ENCODE data around the gene INTS3. TPM values are rescaled to one million over a fixed set of nuclear protein-coding genes. Genes with fewer than 3 reads are reported as not detected.

Gene INTS3
- polyA plus RNA-seq, 2 donors = 16.4 to 30.8 TPM

GRCh38 chr1:153792631-153793041 lies 64.8 kb downstream of the INTS3 start:
- no peaks in the 10 kb centered on the region for H3K9me3 ChIP-seq (ENCODE audit: control insufficient read depth in 2 of 2, insufficient read depth in 1 of 2, low read depth in 1 of 2, low read length in 1 of 2)
- no peak overlapping the region for H3K4me3 ChIP-seq (ENCODE audit: low read depth in 1 of 2, low read length in 2 of 2)
- H3K4me1 ChIP-seq (ENCODE audit: control insufficient read depth in 2 of 2, insufficient read depth in 2 of 2, low read length in 1 of 2) = peaks cover 4 to 11% of the 10 kb centered on the region in 2 donors
- H3K36me3 ChIP-seq (ENCODE audit: control insufficient read depth in 2 of 2, insufficient read depth in 2 of 2, low read length in 1 of 2) = no peaks in the 10 kb centered on the region
- H3K27ac ChIP-seq (ENCODE audit: low read depth in 2 of 2, low read length in 1 of 2) = no peak overlapping the region
- WGBS, 2 donors = 90 to 93% methylated on average over 11 of the region's 11 CpGs
- H3K27me3 ChIP-seq (ENCODE audit: control insufficient read depth in 1 of 2, insufficient read depth in 2 of 2, low read length in 2 of 2) = no peaks in the 10 kb centered on the region

- Histone ChIP-seq H3K27me3 (ENCODE audit: control insufficient read depth in 1 of 2, insufficient read depth in 2 of 2, low read length in 2 of 2) (no peaks in the 10 kb centered on the region), H3K4me1 (ENCODE audit: control insufficient read depth in 2 of 2, insufficient read depth in 2 of 2, low read length in 1 of 2) (peaks cover 4 to 11% of the 10 kb centered on the region in 2 donors), H3K4me3 (ENCODE audit: low read depth in 1 of 2, low read length in 2 of 2) (no peak overlapping the region), H3K36me3 (ENCODE audit: control insufficient read depth in 2 of 2, insufficient read depth in 2 of 2, low read length in 1 of 2) (no peaks in the 10 kb centered on the region), H3K27ac (ENCODE audit: low read depth in 2 of 2, low read length in 1 of 2) (no peak overlapping the region), H3K9me3 (ENCODE audit: control insufficient read depth in 2 of 2, insufficient read depth in 1 of 2, low read depth in 1 of 2, low read length in 1 of 2) (no peaks in the 10 kb centered on the region)
- WGBS, 2 donors = 79 to 82% methylated on average over 6 to 9 of the region's 9 CpGs
These were observed 65.6 kb downstream of the INTS3 start for GRCh38 chr1:153793261-153793972.

- Histone ChIP-seq H3K27ac (ENCODE audit: low read depth in 2 of 2, low read length in 1 of 2) (no peak overlapping the region), H3K4me1 (ENCODE audit: control insufficient read depth in 2 of 2, insufficient read depth in 2 of 2, low read length in 1 of 2) (peaks cover 4 to 11% of the 10 kb centered on the region in 2 donors), H3K4me3 (ENCODE audit: low read depth in 1 of 2, low read length in 2 of 2) (no peak overlapping the region), H3K27me3 (ENCODE audit: control insufficient read depth in 1 of 2, insufficient read depth in 2 of 2, low read length in 2 of 2) (no peaks in the 10 kb centered on the region), H3K36me3 (ENCODE audit: control insufficient read depth in 2 of 2, insufficient read depth in 2 of 2, low read length in 1 of 2) (no peaks in the 10 kb centered on the region), H3K9me3 (ENCODE audit: control insufficient read depth in 2 of 2, insufficient read depth in 1 of 2, low read depth in 1 of 2, low read length in 1 of 2) (no peaks in the 10 kb centered on the region)
- 80 to 85% methylated on average over 11 to 12 of the region's 12 CpGs for WGBS, 2 donors
These were observed 66.2 kb downstream of the INTS3 start for GRCh38 chr1:153793973-153794615.

GRCh38 chr1:153794624-153795329 lies 66.9 kb downstream of the INTS3 start:
- Histone ChIP-seq H3K9me3 (ENCODE audit: control insufficient read depth in 2 of 2, insufficient read depth in 1 of 2, low read depth in 1 of 2, low read length in 1 of 2) (no peaks in the 10 kb centered on the region), H3K27me3 (ENCODE audit: control insufficient read depth in 1 of 2, insufficient read depth in 2 of 2, low read length in 2 of 2) (no peaks in the 10 kb centered on the region), H3K4me3 (ENCODE audit: low read depth in 1 of 2, low read length in 2 of 2) (no peak overlapping the region), H3K27ac (ENCODE audit: low read depth in 2 of 2, low read length in 1 of 2) (no peak overlapping the region), H3K36me3 (ENCODE audit: control insufficient read depth in 2 of 2, insufficient read depth in 2 of 2, low read length in 1 of 2) (peaks cover 0 to 2% of the 10 kb centered on the region in 2 donors), H3K4me1 (ENCODE audit: control insufficient read depth in 2 of 2, insufficient read depth in 2 of 2, low read length in 1 of 2) (peaks cover under 1 to 6% of the 10 kb centered on the region in 2 donors)
- 46 to 69% methylated on average over 12 to 14 of the region's 14 CpGs for WGBS, 2 donors

- Histone ChIP-seq H3K9me3 (ENCODE audit: control insufficient read depth in 2 of 2, insufficient read depth in 1 of 2, low read depth in 1 of 2, low read length in 1 of 2) (no peaks in the 10 kb centered on the region), H3K27ac (ENCODE audit: low read depth in 2 of 2, low read length in 1 of 2) (no peak overlapping the region), H3K36me3 (ENCODE audit: control insufficient read depth in 2 of 2, insufficient read depth in 2 of 2, low read length in 1 of 2) (peaks cover 0 to 5% of the 10 kb centered on the region in 2 donors), H3K4me1 (ENCODE audit: control insufficient read depth in 2 of 2, insufficient read depth in 2 of 2, low read length in 1 of 2) (peaks cover 0 to 5% of the 10 kb centered on the region in 2 donors), H3K27me3 (ENCODE audit: control insufficient read depth in 1 of 2, insufficient read depth in 2 of 2, low read length in 2 of 2) (no peaks in the 10 kb centered on the region), H3K4me3 (ENCODE audit: low read depth in 1 of 2, low read length in 2 of 2) (no peak overlapping the region)
- WGBS, 2 donors = 75 to 76% methylated on average over 16 to 18 of the region's 18 CpGs
These were observed 67.5 kb downstream of the INTS3 start for GRCh38 chr1:153795330-153795837.

- Histone ChIP-seq H3K36me3 (ENCODE audit: control insufficient read depth in 2 of 2, insufficient read depth in 2 of 2, low read length in 1 of 2) (peaks cover 0 to 5% of the 10 kb centered on the region in 2 donors), H3K4me3 (ENCODE audit: low read depth in 1 of 2, low read length in 2 of 2) (no peak overlapping the region), H3K27ac (ENCODE audit: low read depth in 2 of 2, low read length in 1 of 2) (no peak overlapping the region), H3K27me3 (ENCODE audit: control insufficient read depth in 1 of 2, insufficient read depth in 2 of 2, low read length in 2 of 2) (no peaks in the 10 kb centered on the region), H3K4me1 (ENCODE audit: control insufficient read depth in 2 of 2, insufficient read depth in 2 of 2, low read length in 1 of 2) (peaks cover 0 to 5% of the 10 kb centered on the region in 2 donors), H3K9me3 (ENCODE audit: control insufficient read depth in 2 of 2, insufficient read depth in 1 of 2, low read depth in 1 of 2, low read length in 1 of 2) (no peaks in the 10 kb centered on the region)
- WGBS, 2 donors = 84 to 85% methylated on average over 9 of the region's 9 CpGs
These were observed 68.3 kb downstream of the INTS3 start for GRCh38 chr1:153795934-153796785.

- Histone ChIP-seq H3K27ac (ENCODE audit: low read depth in 2 of 2, low read length in 1 of 2) (no peak overlapping the region), H3K36me3 (ENCODE audit: control insufficient read depth in 2 of 2, insufficient read depth in 2 of 2, low read length in 1 of 2) (peaks cover 0 to 7% of the 10 kb centered on the region in 2 donors), H3K27me3 (ENCODE audit: control insufficient read depth in 1 of 2, insufficient read depth in 2 of 2, low read length in 2 of 2) (no peaks in the 10 kb centered on the region), H3K4me1 (ENCODE audit: control insufficient read depth in 2 of 2, insufficient read depth in 2 of 2, low read length in 1 of 2) (peaks cover 0 to under 1% of the 10 kb centered on the region in 2 donors), H3K9me3 (ENCODE audit: control insufficient read depth in 2 of 2, insufficient read depth in 1 of 2, low read depth in 1 of 2, low read length in 1 of 2) (no peaks in the 10 kb centered on the region), H3K4me3 (ENCODE audit: low read depth in 1 of 2, low read length in 2 of 2) (no peak overlapping the region)
- 54 to 63% methylated on average over 26 of the region's 26 CpGs for WGBS, 2 donors
These were observed 69.2 kb downstream of the INTS3 start for GRCh38 chr1:153796786-153797659.

- Histone ChIP-seq H3K4me1 (ENCODE audit: control insufficient read depth in 2 of 2, insufficient read depth in 2 of 2, low read length in 1 of 2) (no peaks in the 10 kb centered on the region), H3K36me3 (ENCODE audit: control insufficient read depth in 2 of 2, insufficient read depth in 2 of 2, low read length in 1 of 2) (peaks cover 0 to 7% of the 10 kb centered on the region in 2 donors)
- 70 to 71% methylated on average over 3 of the region's 3 CpGs for WGBS, 2 donors
These were observed 70.6 kb downstream of the INTS3 start for GRCh38 chr1:153798468-153798780.

More at GRCh38 chr1:153798468-153798780, 70.6 kb downstream of the INTS3 start:
- H3K27me3 ChIP-seq (ENCODE audit: control insufficient read depth in 1 of 2, insufficient read depth in 2 of 2, low read length in 2 of 2) = no peaks in the 10 kb centered on the region
- no peaks in the 10 kb centered on the region for H3K9me3 ChIP-seq (ENCODE audit: control insufficient read depth in 2 of 2, insufficient read depth in 1 of 2, low read depth in 1 of 2, low read length in 1 of 2)
- no peak overlapping the region for H3K4me3 ChIP-seq (ENCODE audit: low read depth in 1 of 2, low read length in 2 of 2)
- no peak overlapping the region for H3K27ac ChIP-seq (ENCODE audit: low read depth in 2 of 2, low read length in 1 of 2)
